ENCODE measurements around the gene GIGYF2. TPM values are rescaled to one million over a fixed set of nuclear protein-coding genes. Genes with fewer than 3 reads are reported as not detected.

The GIGYF2 gene
- total and polyA plus RNA-seq, 2 of the 13 experiments (the other 11 are each of a cell fraction or from before 2014, with no cell fraction given) = 44.9 to 73.5 TPM

DNA sequence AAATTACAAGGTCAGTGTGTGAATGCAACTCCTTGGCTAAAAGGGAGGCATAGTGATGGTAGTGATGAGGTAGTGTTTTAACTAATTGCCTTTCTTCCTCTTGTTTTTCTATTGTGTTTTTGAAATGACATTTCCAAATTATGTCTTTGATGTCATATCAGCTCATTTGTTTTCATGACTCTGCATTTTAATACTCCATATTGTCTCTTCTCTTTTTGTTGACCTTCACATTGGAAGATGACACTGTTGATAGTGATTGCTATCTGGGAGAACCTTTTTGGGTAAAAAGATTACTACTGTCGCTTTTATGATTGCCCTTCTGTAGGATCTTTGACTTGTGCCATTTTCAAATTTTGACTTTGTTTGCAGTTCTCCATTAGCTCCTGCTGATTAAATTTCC lies 3.0 kb downstream of the GIGYF2 start:
- no peak overlapping the region for H3K9ac ChIP-seq (ENCODE audit: insufficient read depth, low read depth, low read length)
- H3K4me2 ChIP-seq (ENCODE audit: low read depth, low read length) = peak overlapping the region; percentile 91
- ChIA-PET CTCF (ENCODE audit: low intra/inter-chr PET ratio, low total read pairs) (no interaction called here), POLR2A (no interaction called here)
- intact Hi-C loops (cut with micrococcal nuclease; ENCODE audit: unreplicated experiment) = no loop called here
- H3K27me3 ChIP-seq (ENCODE audit: control insufficient read depth in 1 of 2, insufficient read depth in 2 of 2, low read length in 2 of 2) = no peaks in the 10 kb centered on the region; a peak in 1 of 5 replicates
- no peaks in the 10 kb centered on the region for H3K9me3 ChIP-seq (ENCODE audit: low read length)
- in situ Hi-C loops (cut with HindIII; ENCODE audit: extremely low pct_ligation_motif_present, low pct_unique_long_range_greater_than_20kb) = no loop called here
- H3K79me2 ChIP-seq (ENCODE audit: insufficient read depth, low read length) = peaks cover 73% of the 10 kb centered on the region
- DNase-seq (ENCODE audit: low spot score) (no peak), ATAC-seq (no peak), FAIRE-seq (no peak)
- no peak overlapping the region for H2AFZ ChIP-seq (ENCODE audit: low read length)
- H3K4me3 ChIP-seq (replicated peaks in 1 of 3; ENCODE audit: insufficient read depth in 1 of 3, low read depth in 2 of 3, low read length in 3 of 3) = peak overlapping the region in 1 of 3 experiments; percentile 92; a peak in 2 of 6 replicates
- H4K20me1 ChIP-seq (ENCODE audit: insufficient read depth, low read length) = peaks cover 22% of the 10 kb centered on the region
- peaks cover 4 to 18% of the 10 kb centered on the region in 2 experiments for H3K36me3 ChIP-seq (replicated peaks in 1 of 2; ENCODE audit: control insufficient read depth in 1 of 2, insufficient read depth in 2 of 2, low read length in 2 of 2)
- peaks cover 54% of the 10 kb centered on the region for H3K4me1 ChIP-seq (ENCODE audit: insufficient read depth, low read length)
- no TSS peak for BruUV-seq (replicated peaks)
- no peak overlapping the region for H3K27ac ChIP-seq (ENCODE audit: extremely low read length, insufficient read depth, low read length)
- 87% methylated on average over 1 of the region's 1 CpG for WGBS (ENCODE audit: low lambda C conversion rate)
- TF ChIP-seq, protein P1, sequence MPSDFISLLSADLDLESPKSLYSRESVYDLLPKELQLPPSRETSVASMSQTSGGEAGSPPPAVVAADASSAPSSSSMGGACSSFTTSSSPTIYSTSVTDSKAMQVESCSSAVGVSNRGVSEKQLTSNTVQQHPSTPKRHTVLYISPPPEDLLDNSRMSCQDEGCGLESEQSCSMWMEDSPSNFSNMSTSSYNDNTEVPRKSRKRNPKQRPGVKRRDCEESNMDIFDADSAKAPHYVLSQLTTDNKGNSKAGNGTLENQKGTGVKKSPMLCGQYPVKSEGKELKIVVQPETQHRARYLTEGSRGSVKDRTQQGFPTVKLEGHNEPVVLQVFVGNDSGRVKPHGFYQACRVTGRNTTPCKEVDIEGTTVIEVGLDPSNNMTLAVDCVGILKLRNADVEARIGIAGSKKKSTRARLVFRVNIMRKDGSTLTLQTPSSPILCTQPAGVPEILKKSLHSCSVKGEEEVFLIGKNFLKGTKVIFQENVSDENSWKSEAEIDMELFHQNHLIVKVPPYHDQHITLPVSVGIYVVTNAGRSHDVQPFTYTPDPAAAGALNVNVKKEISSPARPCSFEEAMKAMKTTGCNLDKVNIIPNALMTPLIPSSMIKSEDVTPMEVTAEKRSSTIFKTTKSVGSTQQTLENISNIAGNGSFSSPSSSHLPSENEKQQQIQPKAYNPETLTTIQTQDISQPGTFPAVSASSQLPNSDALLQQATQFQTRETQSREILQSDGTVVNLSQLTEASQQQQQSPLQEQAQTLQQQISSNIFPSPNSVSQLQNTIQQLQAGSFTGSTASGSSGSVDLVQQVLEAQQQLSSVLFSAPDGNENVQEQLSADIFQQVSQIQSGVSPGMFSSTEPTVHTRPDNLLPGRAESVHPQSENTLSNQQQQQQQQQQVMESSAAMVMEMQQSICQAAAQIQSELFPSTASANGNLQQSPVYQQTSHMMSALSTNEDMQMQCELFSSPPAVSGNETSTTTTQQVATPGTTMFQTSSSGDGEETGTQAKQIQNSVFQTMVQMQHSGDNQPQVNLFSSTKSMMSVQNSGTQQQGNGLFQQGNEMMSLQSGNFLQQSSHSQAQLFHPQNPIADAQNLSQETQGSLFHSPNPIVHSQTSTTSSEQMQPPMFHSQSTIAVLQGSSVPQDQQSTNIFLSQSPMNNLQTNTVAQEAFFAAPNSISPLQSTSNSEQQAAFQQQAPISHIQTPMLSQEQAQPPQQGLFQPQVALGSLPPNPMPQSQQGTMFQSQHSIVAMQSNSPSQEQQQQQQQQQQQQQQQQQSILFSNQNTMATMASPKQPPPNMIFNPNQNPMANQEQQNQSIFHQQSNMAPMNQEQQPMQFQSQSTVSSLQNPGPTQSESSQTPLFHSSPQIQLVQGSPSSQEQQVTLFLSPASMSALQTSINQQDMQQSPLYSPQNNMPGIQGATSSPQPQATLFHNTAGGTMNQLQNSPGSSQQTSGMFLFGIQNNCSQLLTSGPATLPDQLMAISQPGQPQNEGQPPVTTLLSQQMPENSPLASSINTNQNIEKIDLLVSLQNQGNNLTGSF (CRISPR knock-in tag; IDR thresholded peaks at IDR 0.05) = no peak
- TF ChIP-seq ZNF432 (CRISPR knock-in tag; IDR thresholded peaks at IDR 0.05; ENCODE audit: borderline replicate concordance) (no peak), FOXO4 (CRISPR knock-in tag; conservative IDR thresholded peaks at IDR 0.05) (no peak), ZNF343 (CRISPR knock-in tag; IDR thresholded peaks at IDR 0.05) (no peak), CERS6 (CRISPR knock-in tag; IDR thresholded peaks at IDR 0.05) (no peak), ZEB1 (IDR thresholded peaks at IDR 0.05; ENCODE audit: insufficient replicate concordance, low read depth) (no peak), ZUFSP (CRISPR knock-in tag; IDR thresholded peaks at IDR 0.05; ENCODE audit: borderline replicate concordance) (no peak), ZFP90 (CRISPR knock-in tag; IDR thresholded peaks at IDR 0.05; ENCODE audit: borderline replicate concordance) (no peak), ZNF333 (CRISPR knock-in tag; IDR thresholded peaks at IDR 0.05; ENCODE audit: borderline replicate concordance) (no peak), ZNF451 (CRISPR knock-in tag; IDR thresholded peaks at IDR 0.05) (no peak), ZBTB8A (CRISPR knock-in tag; IDR thresholded peaks at IDR 0.05; ENCODE audit: borderline replicate concordance, low read depth) (no peak), MLLT10 (CRISPR knock-in tag; IDR thresholded peaks at IDR 0.05) (no peak)
- TF ChIP-seq, protein P2, sequence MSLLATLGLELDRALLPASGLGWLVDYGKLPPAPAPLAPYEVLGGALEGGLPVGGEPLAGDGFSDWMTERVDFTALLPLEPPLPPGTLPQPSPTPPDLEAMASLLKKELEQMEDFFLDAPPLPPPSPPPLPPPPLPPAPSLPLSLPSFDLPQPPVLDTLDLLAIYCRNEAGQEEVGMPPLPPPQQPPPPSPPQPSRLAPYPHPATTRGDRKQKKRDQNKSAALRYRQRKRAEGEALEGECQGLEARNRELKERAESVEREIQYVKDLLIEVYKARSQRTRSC (CRISPR knock-in tag; IDR thresholded peaks at IDR 0.05; ENCODE audit: low read depth) = no peak
